Endothelial cell of umbilical vein (primary cell): ENCODE data around the gene MYO9B. TPM values are rescaled to one million over a fixed set of nuclear protein-coding genes. Genes with fewer than 3 reads are reported as not detected.

Experiments used
- BruUV-seq: library from RNA; stranded (reverse); fragments of 400-500 nt; replicated peaks from 2 replicates; lab custom pipeline; 2021; lab: Mats Ljungman, UMichigan
- CTCF ChIA-PET: fragments of 300-600, 350-600 bp; sonication (Branson Sonifier 250); formaldehyde crosslinking; loops from one replicate; lab custom pipeline; 2021; ENCODE audit warnings: antibody characterized with exemption, inconsistent platforms; lab: Charles Lee
- POLR2A ChIA-PET: fragments of 300-600, 350-600 bp; sonication (Branson Sonifier 250); formaldehyde crosslinking; loops from one replicate; lab custom pipeline; 2021; ENCODE audit warnings: antibody characterized with exemption, inconsistent platforms; lab: Charles Lee
- DNase-seq: peaks from one replicate; pipeline ENCODE4 v3.0.0-alpha.2; 2011; ENCODE audit warnings: low read depth, low spot score
- FAIRE-seq: peaks from 2 replicates; lab custom pipeline; 2011; peaks lifted over from hg19 to GRCh38; lab: Jason Lieb, UNC
- H2AFZ ChIP-seq: 2 replicates; pipeline ENCODE4 v1.6.0; 2012; ENCODE audit warnings: low read depth, low read length, control low read depth, inconsistent platforms
- H3K27ac ChIP-seq: 2 replicates; pipeline ENCODE4 v1.5.1; 2011; ENCODE audit warnings: low read depth, mild to moderate bottlenecking, control low read depth, low read length, moderate library complexity; ENCODE audit not compliant: insufficient read depth
- H3K27me3 ChIP-seq, 2 experiments: 2 replicates each; pipeline versions ENCODE4 v1.6.0 to v1.6.1; 2011; ENCODE audit warnings: low read length in 2 of 2, mixed read lengths in 1 of 2; ENCODE audit not compliant: control insufficient read depth in 2 of 2, insufficient read depth in 2 of 2
- H3K36me3 ChIP-seq, 2 experiments: 2 replicates in 1 of 2; 3 replicates in 1 of 2; pipeline ENCODE4 v1.5.1; 2011; ENCODE audit warnings: low read length in 2 of 2, mild to moderate bottlenecking in 1 of 2, moderate library complexity in 1 of 2; ENCODE audit not compliant: control insufficient read depth in 2 of 2, insufficient read depth in 2 of 2; ENCODE audit errors: extremely low read depth in 1 of 2
- H3K4me1 ChIP-seq: 3 replicates; pipeline ENCODE4 v1.5.1; 2011; ENCODE audit warnings: mild to moderate bottlenecking, low read length; ENCODE audit not compliant: control insufficient read depth, insufficient read depth; ENCODE audit errors: extremely low read depth
- H3K4me2 ChIP-seq: 2 replicates; pipeline ENCODE4 v1.6.1; 2011; ENCODE audit warnings: low read length, control low read depth, mixed read lengths; ENCODE audit not compliant: insufficient read depth
- H3K4me3 ChIP-seq, 3 experiments: fragments of 200-600 bp in 1 of 3; sonication (generic), shearing (Covaris generic) in 1 of 3; replicated peaks in 1 of 3; 2 replicates each; pipeline ENCODE4 v1.5.1; 2011 to 2016; ENCODE audit warnings: control low read depth in 3 of 3, low read length in 3 of 3, mild to moderate bottlenecking in 2 of 3, inconsistent platforms in 1 of 3, low read depth in 1 of 3, moderate library complexity in 1 of 3; ENCODE audit not compliant: insufficient read depth in 1 of 3
- H3K79me2 ChIP-seq: 2 replicates; pipeline ENCODE4 v1.6.0; 2012; ENCODE audit warnings: low read length, inconsistent platforms; ENCODE audit not compliant: control insufficient read depth, insufficient read depth
- H3K9ac ChIP-seq: replicated peaks from 2 replicates; pipeline ENCODE3; 2011; ENCODE audit warnings: low read length, control low read depth; ENCODE audit not compliant: insufficient read depth; ENCODE audit errors: extremely low read depth
- H3K9me1 ChIP-seq: replicated peaks from 3 replicates; pipeline ENCODE4 v1.6.0; 2011; ENCODE audit warnings: mild to moderate bottlenecking, low read length; ENCODE audit not compliant: control insufficient read depth, insufficient read depth; ENCODE audit errors: extremely low read depth
- H3K9me3 ChIP-seq: replicated peaks from 2 replicates; pipeline ENCODE4 v1.5.1; 2012; ENCODE audit warnings: low read length, inconsistent platforms; ENCODE audit not compliant: control insufficient read depth, insufficient read depth
- H4K20me1 ChIP-seq: replicated peaks from 2 replicates; pipeline ENCODE3; 2011; ENCODE audit warnings: mild to moderate bottlenecking, low read length; ENCODE audit not compliant: control insufficient read depth, insufficient read depth; ENCODE audit errors: extremely low read depth
- CTCF ChIP-seq, 2 donors: IDR thresholded peaks; 1 replicate in 1 of 2; 2 replicates in 1 of 2; pipeline ENCODE4 v1.5.1; 2011; ENCODE audit warnings: low read length in 2 of 2, mild to moderate bottlenecking in 2 of 2, moderate library complexity in 2 of 2, control low read depth in 1 of 2, inconsistent platforms in 1 of 2, low read depth in 1 of 2; ENCODE audit not compliant: insufficient read depth in 1 of 2; ENCODE audit errors: extremely low read depth in 1 of 2
- EZH2 ChIP-seq: IDR thresholded peaks from 2 replicates; pipeline ENCODE4 v1.6.1; 2012; ENCODE audit warnings: borderline replicate concordance, low read depth, mild to moderate bottlenecking, moderate library complexity, low read length, inconsistent platforms; ENCODE audit not compliant: severe bottlenecking
- FOS ChIP-seq: IDR thresholded peaks from 2 replicates; pipeline ENCODE4 v1.6.1; 2011; ENCODE audit warnings: mild to moderate bottlenecking, low read length, moderate library complexity, borderline replicate concordance; ENCODE audit not compliant: insufficient read depth
- GATA2 ChIP-seq: IDR thresholded peaks from 2 replicates; pipeline ENCODE4 v1.7.0; 2011; ENCODE audit warnings: low read depth, mild to moderate bottlenecking, moderate library complexity, mixed read lengths, low read length; ENCODE audit not compliant: insufficient read length, insufficient read depth
- JUN ChIP-seq: IDR thresholded peaks from 2 replicates; pipeline ENCODE4 v1.6.1; 2011; ENCODE audit warnings: borderline replicate concordance, low read depth; ENCODE audit not compliant: insufficient read length, insufficient read depth
- MAX ChIP-seq: IDR thresholded peaks from 2 replicates; pipeline ENCODE4 v1.6.1; 2011; ENCODE audit not compliant: insufficient read depth, insufficient read length
- MYC ChIP-seq: IDR thresholded peaks from one replicate; pipeline ENCODE4 v1.6.1; 2011; ENCODE audit warnings: mild to moderate bottlenecking, low read depth, low read length
- POLR2A ChIP-seq: IDR thresholded peaks from 2 replicates; pipeline ENCODE4 v1.6.1; 2012; ENCODE audit warnings: low read depth, mild to moderate bottlenecking, control low read depth, low read length
- POLR2AphosphoS5 ChIP-seq: IDR thresholded peaks from 2 replicates; pipeline ENCODE4 v1.6.1; 2012; ENCODE audit warnings: low read depth, mild to moderate bottlenecking, control low read depth, low read length, moderate library complexity; ENCODE audit not compliant: insufficient read depth
- dilution Hi-C: fragments of 300-500 bp; cut with MboI; formaldehyde crosslinking; loops from one replicate; pipeline ENCODE4 v1.15.0; 2019; ENCODE audit warnings: low sequenced_read_pairs; ENCODE audit not compliant: extremely low pct_ligation_motif_present
- intact Hi-C: fragments of 100-400 bp; cut with micrococcal nuclease; formaldehyde crosslinking; loops from one replicate; pipeline ENCODE4 v1.10.0; 2022
- polyA plus RNA-seq, 4 experiments: library from polyadenylated mRNA; depleted of rRNA in 3 of 4; stranded (reverse) in 3 of 4; unstranded in 1 of 4; fragments of >200 nt; gene quantifications; 2 replicates each; pipeline versions ENCODE4 v1.2.1 to v1.2.3, GENCODE V29; 2011 to 2012; ENCODE audit warnings: missing spikeins in 1 of 4
- total RNA-seq: library from RNA; stranded (reverse); gene quantifications from 2 replicates; pipeline ENCODE4 v1.2.3, GENCODE V29; 2021

MYO9B gene
- total and polyA plus RNA-seq, 2 donors (not counting 3 experiments of a cell fraction or from before 2014, with no cell fraction given) = 64.4 to 119 TPM

GRCh38 chr19:17109962-17110598 lies 34.5 kb downstream of the MYO9B start:
- dilution Hi-C loops = no loop called here
- Histone ChIP-seq H3K4me3 (no peak overlapping the region), H3K27me3 (no peaks in the 10 kb centered on the region), H2AFZ (no peak overlapping the region), H3K79me2 (peaks cover 68% of the 10 kb centered on the region), H3K9me3 (no peaks in the 10 kb centered on the region), H3K4me1 (peaks cover 11% of the 10 kb centered on the region), H3K4me2 (no peak overlapping the region), H3K9ac (no peak overlapping the region), H3K27ac (no peak overlapping the region), H3K36me3 (peaks cover 0 to 12% of the 10 kb centered on the region in 2 experiments), H4K20me1 (no peaks in the 10 kb centered on the region), H3K9me1 (no peaks in the 10 kb centered on the region)
- BruUV-seq = no TSS peak
- no peak for DNase-seq
- TF ChIP-seq JUN (no peak), EZH2 (no peak), POLR2A (no peak), FOS (no peak), POLR2AphosphoS5 (no peak), GATA2 (no peak), CTCF (IDR thresholded peaks at IDR 0.05; ENCODE audit: extremely low read depth in 1 of 2, insufficient read depth in 1 of 2, low read depth in 1 of 2, low read length in 2 of 2) (no peak), MYC (no peak), MAX (no peak)
- intact Hi-C loops = loop anchor here (5.0 kb wide), 1 partner anchor 37 kb away; no protein-coding TSS in a partner anchor
- CTCF ChIA-PET = no interaction called here
- FAIRE-seq = no peak
- POLR2A ChIA-PET = no interaction called here
